WTC11 (cell line): Measurements from ENCODE around the gene RAPGEF2. TPM values are rescaled to one million over a fixed set of nuclear protein-coding genes. Genes with fewer than 3 reads are reported as not detected.

ENCODE experiments used
- ATAC-seq: fragments of 200-7000 bp; cut with Tn5 transposase; 2 replicates; pipeline ENCODE4 v1.10.0; 2021; ENCODE audit warnings: mild to moderate bottlenecking, moderate library complexity
- CTCF ChIA-PET: fragments of 300-600 bp; sonication (Branson Sonifier 250); formaldehyde crosslinking; loops from one replicate; lab custom pipeline; 2021; ENCODE audit warnings: antibody characterized with exemption; lab: Charles Lee
- POLR2A ChIA-PET: fragments of 350-600 bp; sonication (Branson Sonifier 250); formaldehyde crosslinking; loops from one replicate; lab custom pipeline; 2021; ENCODE audit warnings: antibody characterized with exemption; lab: Charles Lee
- DNase-seq: peaks from one replicate; pipeline ENCODE4 v3.0.0; 2021; ENCODE audit warnings: low spot score
- H3K27ac Mint-ChIP-seq: 2 replicates; pipeline ENCODE4 v1.8.0; 2021; ENCODE audit warnings: mixed read lengths
- H3K27me3 Mint-ChIP-seq: 2 replicates; pipeline ENCODE4 v1.8.0; 2021; ENCODE audit warnings: low read depth, mild to moderate bottlenecking, moderate library complexity, mixed read lengths
- H3K36me3 Mint-ChIP-seq: 2 replicates; pipeline ENCODE4 v1.8.0; 2021; ENCODE audit warnings: mixed read lengths
- H3K4me1 Mint-ChIP-seq: 2 replicates; pipeline ENCODE4 v1.8.0; 2022; ENCODE audit warnings: mixed read lengths
- H3K4me3 Mint-ChIP-seq: 2 replicates; pipeline ENCODE4 v1.8.0; 2021; ENCODE audit warnings: mild to moderate bottlenecking, moderate library complexity, mixed read lengths
- H3K9me3 Mint-ChIP-seq: 2 replicates; pipeline ENCODE4 v1.8.0; 2021; ENCODE audit warnings: mixed read lengths
- ATF1 ChIP-seq: sonication (generic); formaldehyde crosslinking; IDR thresholded peaks from 2 replicates; pipeline ENCODE4 v1.8.1; 2023; ENCODE audit warnings: mild to moderate bottlenecking, moderate library complexity, missing genetic modification reagents
- CREB1 ChIP-seq: sonication (generic); formaldehyde crosslinking; IDR thresholded peaks from 2 replicates; pipeline ENCODE4 v1.8.0; 2023; ENCODE audit warnings: mild to moderate bottlenecking, missing genetic modification reagents
- CREM ChIP-seq: sonication (generic); formaldehyde crosslinking; IDR thresholded peaks from 2 replicates; pipeline ENCODE4 v1.8.1; 2022; ENCODE audit warnings: mild to moderate bottlenecking, missing genetic modification reagents, moderate library complexity
- CTCF ChIP-seq: fragments of 200-600 bp; IDR thresholded peaks from 2 replicates; pipeline ENCODE4 v1.8.0; 2022; ENCODE audit warnings: antibody characterized with exemption
- E2F4 ChIP-seq: sonication (generic); formaldehyde crosslinking; IDR thresholded peaks from 2 replicates; pipeline ENCODE4 v1.8.1; 2022; ENCODE audit warnings: low read depth, mild to moderate bottlenecking, moderate library complexity, missing genetic modification reagents, borderline replicate concordance
- ELF4 ChIP-seq: sonication (generic); formaldehyde crosslinking; IDR thresholded peaks from 2 replicates; pipeline ENCODE4 v1.8.1; 2022; ENCODE audit warnings: low read depth, mild to moderate bottlenecking, moderate library complexity, missing genetic modification reagents
- EMX1 ChIP-seq: fragments of 250-450 bp; sonication (Bioruptor Pico); IDR thresholded peaks from 2 replicates; pipeline ENCODE4 v1.8.0; 2021; ENCODE audit warnings: mild to moderate bottlenecking
- FOXJ3 ChIP-seq: sonication (generic); formaldehyde crosslinking; IDR thresholded peaks from 2 replicates; pipeline ENCODE4 v1.9.0; 2021; ENCODE audit warnings: missing genetic modification reagents, mild to moderate bottlenecking, borderline replicate concordance
- GRHL2 ChIP-seq: fragments of 250-450 bp; sonication (Bioruptor Pico); IDR thresholded peaks from 2 replicates; pipeline ENCODE4 v1.8.0; 2022; ENCODE audit warnings: mild to moderate bottlenecking, moderate library complexity; ENCODE audit not compliant: insufficient replicate concordance, severe bottlenecking
- JAZF1 ChIP-seq: fragments of 250-450 bp; sonication (Bioruptor Pico); IDR thresholded peaks from 2 replicates; pipeline ENCODE4 v1.9.0; 2021; ENCODE audit warnings: moderate library complexity, mild to moderate bottlenecking, inconsistent platforms
- KAT7 ChIP-seq: sonication (generic); formaldehyde crosslinking; IDR thresholded peaks from 2 replicates; pipeline ENCODE4 v1.8.1; 2023; ENCODE audit warnings: missing genetic modification reagents, mild to moderate bottlenecking, borderline replicate concordance
- NFE2L1 ChIP-seq: sonication (generic); formaldehyde crosslinking; IDR thresholded peaks from 2 replicates; pipeline ENCODE4 v1.8.1; 2023; ENCODE audit warnings: missing genetic modification reagents
- NR3C1 ChIP-seq: sonication (generic); formaldehyde crosslinking; conservative IDR thresholded peaks from 2 replicates; pipeline ENCODE4 v1.8.1; 2023; ENCODE audit warnings: low read depth, mild to moderate bottlenecking, missing genetic modification reagents
- SOX15 ChIP-seq: fragments of 250-450 bp; sonication (Bioruptor Pico); IDR thresholded peaks from 2 replicates; pipeline ENCODE4 v1.9.0; 2021; ENCODE audit warnings: mild to moderate bottlenecking
- TCF7 ChIP-seq: sonication (generic); formaldehyde crosslinking; IDR thresholded peaks from 2 replicates; pipeline ENCODE4 v1.8.0; 2022; ENCODE audit warnings: mild to moderate bottlenecking, low read depth, missing genetic modification reagents, moderate library complexity
- ZMAT4 ChIP-seq: fragments of 250-450 bp; sonication (Bioruptor Pico); IDR thresholded peaks from 2 replicates; pipeline ENCODE4 v1.9.0; 2021; ENCODE audit warnings: mild to moderate bottlenecking
- ZNF232 ChIP-seq: sonication (generic); formaldehyde crosslinking; IDR thresholded peaks from 2 replicates; pipeline ENCODE4 v1.8.0; 2022; ENCODE audit warnings: mild to moderate bottlenecking, missing genetic modification reagents
- ZNF671 ChIP-seq: fragments of 250-450 bp; sonication (Bioruptor Pico); IDR thresholded peaks from 2 replicates; pipeline ENCODE4 v1.8.0; 2021; ENCODE audit warnings: mild to moderate bottlenecking
- total RNA-seq: library from RNA; stranded (reverse); gene quantifications from 3 replicates; pipeline ENCODE4 v1.2.3, GENCODE V29; 2021
- TF ChIP-seq, protein P1 (sequence below): fragments of 250-450 bp; sonication (Bioruptor Pico); conservative IDR thresholded peaks from 2 replicates; pipeline ENCODE4 v1.9.0; 2021; ENCODE audit warnings: mild to moderate bottlenecking
- TF ChIP-seq, protein P2 (sequence below): fragments of 250-450 bp; sonication (Bioruptor Pico); IDR thresholded peaks from 2 replicates; pipeline ENCODE4 v1.9.0; 2021; ENCODE audit warnings: mild to moderate bottlenecking, borderline replicate concordance

RAPGEF2 gene
- total RNA-seq, 1 experiment from 2014 or later: 40.6 TPM

DNA sequence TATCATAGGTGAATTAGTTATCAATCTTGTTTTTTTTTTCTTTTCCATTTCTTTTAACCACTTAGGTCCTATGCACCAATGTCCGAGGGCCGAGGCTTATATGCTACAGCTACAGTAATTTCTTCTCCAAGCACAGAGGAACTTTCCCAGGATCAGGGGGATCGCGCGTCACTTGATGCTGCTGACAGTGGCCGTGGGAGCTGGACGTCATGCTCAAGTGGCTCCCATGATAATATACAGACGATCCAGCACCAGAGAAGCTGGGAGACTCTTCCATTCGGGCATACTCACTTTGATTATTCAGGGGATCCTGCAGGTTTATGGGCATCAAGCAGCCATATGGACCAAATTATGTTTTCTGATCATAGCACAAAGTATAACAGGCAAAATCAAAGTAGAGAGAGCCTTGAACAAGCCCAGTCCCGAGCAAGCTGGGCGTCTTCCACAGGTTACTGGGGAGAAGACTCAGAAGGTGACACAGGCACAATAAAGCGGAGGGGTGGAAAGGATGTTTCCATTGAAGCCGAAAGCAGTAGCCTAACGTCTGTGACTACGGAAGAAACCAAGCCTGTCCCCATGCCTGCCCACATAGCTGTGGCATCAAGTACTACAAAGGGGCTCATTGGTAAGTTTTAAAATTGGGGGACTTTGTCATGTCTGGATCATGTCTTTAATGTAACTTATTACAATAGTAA lies 250.7 kb downstream of the RAPGEF2 start (continued):
- TF ChIP-seq, protein P1, sequence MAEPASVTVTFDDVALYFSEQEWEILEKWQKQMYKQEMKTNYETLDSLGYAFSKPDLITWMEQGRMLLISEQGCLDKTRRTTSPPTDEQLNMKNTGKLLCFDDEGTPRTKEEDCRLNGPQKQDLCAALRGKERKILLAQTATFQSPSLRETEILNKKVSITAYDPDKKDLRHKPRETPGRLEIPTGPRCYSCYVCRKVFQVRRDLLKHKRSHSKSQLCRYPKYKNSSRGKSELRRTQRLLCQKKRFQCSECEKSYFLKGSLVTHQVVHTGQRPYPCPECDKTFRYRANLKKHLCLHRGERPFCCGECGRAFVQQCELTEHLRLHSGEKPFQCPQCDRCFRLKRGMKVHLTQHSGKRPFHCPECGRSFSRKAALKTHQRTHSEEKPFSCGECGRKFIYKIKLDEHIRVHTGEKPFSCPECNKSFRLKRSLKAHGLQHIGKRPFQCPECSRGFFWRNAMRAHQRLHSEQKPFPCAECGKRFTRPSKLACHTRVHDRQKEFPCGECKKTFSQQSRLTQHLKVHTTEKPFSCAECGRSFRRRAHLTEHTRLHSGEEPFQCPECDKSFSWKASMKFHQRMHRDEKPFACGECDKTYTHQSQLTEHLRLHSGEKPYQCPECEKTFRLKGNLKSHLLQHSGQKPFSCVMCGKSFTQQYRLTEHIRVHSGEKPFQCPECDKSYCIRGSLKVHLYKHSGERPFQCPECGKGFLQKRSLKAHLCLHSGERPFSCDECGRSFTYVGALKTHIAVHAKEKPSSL (CRISPR knock-in tag): no peak
- TF ChIP-seq ATF1: no peak

GRCh38 chr4:159355466-159355865 lies 252.6 kb downstream of the RAPGEF2 start:
- peaks cover 53% of the 10 kb centered on the region for H3K36me3 Mint-ChIP-seq
- POLR2A ChIA-PET: no interaction called here
- CTCF ChIA-PET: no interaction called here
- H3K9me3 Mint-ChIP-seq: no peaks in the 10 kb centered on the region
- DNase-seq (no peak), ATAC-seq (no peak)
- H3K4me1 Mint-ChIP-seq: no peaks in the 10 kb centered on the region
- TF ChIP-seq CTCF (no peak), KAT7 (CRISPR knock-in tag) (no peak)
- H3K27ac Mint-ChIP-seq: no peak overlapping the region
- no peak overlapping the region for H3K4me3 Mint-ChIP-seq
- H3K27me3 Mint-ChIP-seq: no peaks in the 10 kb centered on the region

- no peak for ATAC-seq
- H3K4me1 Mint-ChIP-seq: no peaks in the 10 kb centered on the region
- no peak overlapping the region for H3K4me3 Mint-ChIP-seq
- CTCF ChIA-PET: no interaction called here
- H3K27me3 Mint-ChIP-seq: no peaks in the 10 kb centered on the region
- no peak for DNase-seq
- no peaks in the 10 kb centered on the region for H3K9me3 Mint-ChIP-seq
- POLR2A ChIA-PET: no interaction called here
- TF ChIP-seq JAZF1 (CRISPR knock-in tag) (no peak), EMX1 (no peak), ZNF671 (no peak), NR3C1 (no peak), FOXJ3 (CRISPR knock-in tag) (no peak), GRHL2 (CRISPR knock-in tag) (no peak), KAT7 (CRISPR knock-in tag) (no peak), CREB1 (CRISPR knock-in tag) (no peak), E2F4 (CRISPR knock-in tag) (no peak), ELF4 (no peak), TCF7 (CRISPR knock-in tag) (no peak), ZMAT4 (no peak), ZNF232 (no peak), CREM (CRISPR knock-in tag) (no peak), SOX15 (CRISPR knock-in tag) (no peak), NFE2L1 (no peak)
- TF ChIP-seq, protein P1 (CRISPR knock-in tag): no peak
- TF ChIP-seq, protein P2, sequence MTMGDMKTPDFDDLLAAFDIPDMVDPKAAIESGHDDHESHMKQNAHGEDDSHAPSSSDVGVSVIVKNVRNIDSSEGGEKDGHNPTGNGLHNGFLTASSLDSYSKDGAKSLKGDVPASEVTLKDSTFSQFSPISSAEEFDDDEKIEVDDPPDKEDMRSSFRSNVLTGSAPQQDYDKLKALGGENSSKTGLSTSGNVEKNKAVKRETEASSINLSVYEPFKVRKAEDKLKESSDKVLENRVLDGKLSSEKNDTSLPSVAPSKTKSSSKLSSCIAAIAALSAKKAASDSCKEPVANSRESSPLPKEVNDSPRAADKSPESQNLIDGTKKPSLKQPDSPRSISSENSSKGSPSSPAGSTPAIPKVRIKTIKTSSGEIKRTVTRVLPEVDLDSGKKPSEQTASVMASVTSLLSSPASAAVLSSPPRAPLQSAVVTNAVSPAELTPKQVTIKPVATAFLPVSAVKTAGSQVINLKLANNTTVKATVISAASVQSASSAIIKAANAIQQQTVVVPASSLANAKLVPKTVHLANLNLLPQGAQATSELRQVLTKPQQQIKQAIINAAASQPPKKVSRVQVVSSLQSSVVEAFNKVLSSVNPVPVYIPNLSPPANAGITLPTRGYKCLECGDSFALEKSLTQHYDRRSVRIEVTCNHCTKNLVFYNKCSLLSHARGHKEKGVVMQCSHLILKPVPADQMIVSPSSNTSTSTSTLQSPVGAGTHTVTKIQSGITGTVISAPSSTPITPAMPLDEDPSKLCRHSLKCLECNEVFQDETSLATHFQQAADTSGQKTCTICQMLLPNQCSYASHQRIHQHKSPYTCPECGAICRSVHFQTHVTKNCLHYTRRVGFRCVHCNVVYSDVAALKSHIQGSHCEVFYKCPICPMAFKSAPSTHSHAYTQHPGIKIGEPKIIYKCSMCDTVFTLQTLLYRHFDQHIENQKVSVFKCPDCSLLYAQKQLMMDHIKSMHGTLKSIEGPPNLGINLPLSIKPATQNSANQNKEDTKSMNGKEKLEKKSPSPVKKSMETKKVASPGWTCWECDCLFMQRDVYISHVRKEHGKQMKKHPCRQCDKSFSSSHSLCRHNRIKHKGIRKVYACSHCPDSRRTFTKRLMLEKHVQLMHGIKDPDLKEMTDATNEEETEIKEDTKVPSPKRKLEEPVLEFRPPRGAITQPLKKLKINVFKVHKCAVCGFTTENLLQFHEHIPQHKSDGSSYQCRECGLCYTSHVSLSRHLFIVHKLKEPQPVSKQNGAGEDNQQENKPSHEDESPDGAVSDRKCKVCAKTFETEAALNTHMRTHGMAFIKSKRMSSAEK (CRISPR knock-in tag): no peak
- TF ChIP-seq, all 79 proteins: peak for 0
- H3K27ac Mint-ChIP-seq: 0 out of 2 replicates have a peak overlapping the region, but pooled peaks have one; percentile 74
- H3K36me3 Mint-ChIP-seq: peaks cover 42% of the 10 kb centered on the region
Observed at GRCh38 chr4:159357350-159357749, 254.5 kb downstream of the RAPGEF2 start.
